ENCODE measurements around the gene ITPR3.

ITPR3 gene

DNA sequence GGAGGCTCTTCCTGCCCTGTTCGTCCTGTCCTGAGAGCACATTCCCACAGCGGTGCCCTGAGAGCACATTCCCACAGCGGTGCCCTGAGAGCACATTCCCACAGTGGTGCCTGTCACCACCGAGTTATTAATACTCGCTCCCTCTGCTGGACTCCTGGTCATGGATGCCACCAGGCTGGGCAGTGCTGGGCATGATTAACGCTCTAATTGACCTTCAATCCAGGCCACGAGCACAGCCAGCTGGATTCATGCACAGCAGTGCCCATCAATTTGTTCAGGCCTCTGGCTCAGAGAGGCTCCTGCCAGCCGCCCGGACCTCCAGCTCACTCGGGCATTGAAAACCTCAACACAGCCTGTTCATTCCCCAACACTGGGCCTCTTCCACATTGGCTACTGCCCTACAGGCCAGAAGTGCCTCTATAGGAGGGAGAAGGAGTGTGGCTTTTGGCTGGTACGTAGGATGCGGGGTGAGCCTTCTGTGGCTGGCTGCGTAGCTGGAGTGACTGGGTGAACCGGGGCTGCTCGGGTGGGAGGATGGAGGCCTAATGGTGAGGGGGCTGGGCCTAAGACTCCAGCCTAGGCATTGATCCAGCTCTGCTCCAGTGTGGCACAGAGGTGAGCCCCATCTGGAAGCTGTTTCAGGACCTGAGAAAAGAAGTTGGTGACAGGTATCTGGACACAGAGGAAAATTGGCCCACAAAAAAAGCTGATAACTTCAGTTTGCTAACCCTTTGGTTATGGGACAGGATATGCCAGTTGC is 116.3 kb downstream of the ITPR3 start:
- DNase-seq (ENCODE audit: low spot score) = no peak

DNA sequence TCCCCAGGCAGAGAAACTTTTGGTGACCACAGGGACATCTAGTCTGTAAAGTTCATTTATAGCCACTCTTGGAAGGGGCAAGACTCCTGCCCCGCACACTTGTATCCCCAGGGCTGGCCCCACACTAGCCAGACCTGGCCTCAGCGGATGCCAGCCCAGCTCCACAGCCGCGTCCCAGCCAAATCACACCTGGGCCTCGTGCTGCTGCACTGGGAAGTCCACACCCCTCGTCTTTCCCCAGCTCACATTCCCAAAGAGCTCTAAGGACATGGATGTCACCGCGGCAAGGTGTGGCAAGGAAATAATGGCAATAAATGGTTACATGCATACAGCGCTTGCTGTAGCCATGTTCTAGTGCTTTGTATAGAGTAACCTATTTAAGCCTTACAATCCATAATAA is 117.0 kb downstream of the ITPR3 start:
- no peak for DNase-seq (ENCODE audit: low spot score)

GRCh38 chr6:33738879-33739278 is 117.8 kb downstream of the ITPR3 start:
- DNase-seq (ENCODE audit: low spot score) = no peak

- DNase-seq (ENCODE audit: low spot score) = no peak
These were observed 118.4 kb downstream of the ITPR3 start for GRCh38 chr6:33739571-33739970.

DNA sequence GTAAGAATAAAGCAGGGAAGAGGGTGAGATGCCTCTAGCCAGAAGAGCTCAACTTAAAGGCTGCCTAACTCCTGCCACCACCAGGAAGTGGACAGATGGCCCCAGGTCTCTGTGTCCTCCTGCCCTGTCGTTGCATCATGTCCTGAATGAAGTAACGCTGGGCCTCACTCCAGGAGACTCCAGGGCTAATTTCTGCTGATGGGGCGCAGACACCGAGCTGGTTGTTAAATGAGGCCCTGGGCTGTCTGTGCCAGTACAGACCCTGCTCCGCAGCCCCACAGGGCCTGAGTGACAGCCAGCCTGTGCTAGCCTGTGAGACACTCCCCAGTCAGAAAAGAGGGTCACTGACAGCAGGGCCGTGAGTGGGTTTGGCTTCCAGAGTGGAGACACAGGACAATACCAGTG is 119.1 kb downstream of the ITPR3 start:
- no peak for DNase-seq (ENCODE audit: low spot score)

DNA sequence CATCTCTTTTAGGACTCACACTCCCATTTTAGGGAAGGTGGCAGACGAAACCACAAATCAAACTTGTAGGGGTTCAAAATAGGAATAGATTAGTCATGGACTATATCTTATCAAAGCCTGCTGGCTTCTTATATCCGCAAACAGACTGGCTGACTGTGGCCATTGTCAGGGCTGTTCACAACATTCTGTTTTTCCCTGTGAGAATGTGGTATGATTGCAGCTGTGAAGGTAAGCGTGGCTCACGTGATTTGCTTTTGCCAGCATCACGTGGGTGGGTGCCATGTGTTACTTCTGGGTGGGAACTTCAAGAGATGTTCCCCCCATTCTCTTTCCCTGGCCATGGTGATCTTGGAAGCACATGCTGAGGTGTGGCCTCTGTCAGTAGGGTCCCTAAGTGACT is 119.7 kb downstream of the ITPR3 start:
- no peak for DNase-seq (ENCODE audit: low spot score)

GRCh38 chr6:33742092-33742491 is 121.0 kb downstream of the ITPR3 start:
- DNase-seq (ENCODE audit: low spot score) = no peak

DNA sequence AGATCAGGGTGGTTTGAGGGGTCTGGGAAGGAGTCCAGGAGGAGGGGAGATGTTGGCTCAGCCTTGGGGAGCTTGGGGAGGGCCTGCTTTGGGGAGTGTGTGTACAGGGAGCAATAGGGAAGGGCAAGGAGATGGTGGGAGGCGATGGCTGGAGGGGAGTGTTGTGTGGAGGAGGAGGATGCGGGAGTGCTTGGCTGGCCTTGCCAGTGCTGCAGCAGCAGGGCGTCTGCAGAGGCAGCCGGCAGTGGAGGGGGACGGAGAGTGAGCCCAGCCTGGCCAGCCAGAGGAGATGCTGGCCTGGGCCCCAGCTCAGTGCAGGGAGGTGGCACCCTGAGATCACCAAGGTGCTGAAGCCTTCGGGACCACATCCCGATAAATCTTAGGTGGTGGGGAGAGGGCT is 121.7 kb downstream of the ITPR3 start:
- DNase-seq (ENCODE audit: low spot score) = no peak

DNA sequence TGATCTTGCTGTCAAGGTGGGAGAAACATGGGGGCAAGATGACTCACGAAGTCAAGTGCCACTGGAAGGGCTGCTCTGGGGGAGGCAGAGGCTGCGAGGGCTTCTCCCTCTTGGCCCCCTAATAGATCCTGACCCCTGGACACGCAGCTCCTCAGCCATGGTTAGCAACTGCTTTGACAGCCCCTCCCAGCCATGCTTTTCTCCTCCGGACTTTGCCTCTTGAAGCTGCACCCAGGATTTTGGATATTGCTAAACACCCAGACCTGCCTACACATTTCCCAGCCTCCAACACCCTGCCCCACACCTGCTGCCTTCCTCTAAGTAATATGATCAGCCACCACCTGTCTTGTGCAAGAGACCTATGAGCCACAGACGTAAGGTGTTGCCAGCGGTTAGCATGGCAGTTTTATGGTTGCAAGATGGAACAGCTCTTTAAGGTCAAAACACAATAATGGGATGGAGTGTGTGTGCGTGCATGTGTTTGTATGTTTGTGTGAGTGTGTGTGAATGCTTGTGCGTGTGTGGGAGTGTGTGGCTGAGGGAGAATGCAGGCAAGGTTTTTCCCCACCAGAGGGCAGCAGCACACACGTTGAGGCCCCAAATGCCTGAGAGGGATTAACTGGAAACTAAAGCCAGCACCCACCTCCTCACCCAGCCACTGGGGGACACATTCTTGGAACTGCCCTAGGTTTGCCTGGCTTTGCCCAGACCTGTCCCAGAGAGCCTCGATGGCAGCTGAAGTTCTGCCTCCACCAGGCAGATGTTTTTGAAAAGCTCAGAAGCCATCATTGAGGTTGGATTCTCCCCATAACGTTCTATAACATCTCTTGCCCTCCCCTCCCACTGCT is 123.1 kb downstream of the ITPR3 start:
- DNase-seq (ENCODE audit: low spot score) = peak; percentile 87

DNA sequence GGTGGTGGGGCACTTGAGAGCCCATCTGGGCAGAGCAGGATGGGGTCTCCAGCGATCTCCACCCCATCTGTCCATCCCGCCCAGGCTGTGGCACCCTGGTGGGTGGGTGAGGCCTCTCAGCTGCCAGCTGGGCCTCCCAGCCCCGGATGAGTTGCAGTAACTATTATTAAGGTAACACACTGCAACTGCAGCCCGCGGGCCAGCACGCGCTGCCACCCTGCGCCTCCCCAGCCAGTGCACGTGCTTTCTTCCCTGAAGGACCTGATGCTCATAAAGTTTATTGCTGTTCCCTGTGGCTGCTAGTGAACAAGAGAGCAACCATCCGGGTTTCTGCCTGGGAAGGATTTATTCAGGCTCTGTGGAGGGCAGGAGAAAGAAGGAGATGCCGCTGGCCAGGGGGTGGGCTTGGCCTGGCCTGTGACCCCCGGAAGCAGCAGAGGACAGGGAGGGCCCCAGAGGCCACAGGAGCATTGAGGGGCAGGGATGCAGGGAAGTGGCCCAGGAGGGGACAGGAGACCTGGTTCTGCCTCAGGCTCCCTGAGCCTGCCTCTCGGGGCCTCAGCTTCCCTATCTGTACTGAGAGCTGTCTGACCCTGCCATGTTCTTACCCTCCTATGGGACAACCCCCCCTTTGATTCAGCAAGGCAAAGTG is 123.9 kb downstream of the ITPR3 start:
- no peak for DNase-seq (ENCODE audit: low spot score)

DNA sequence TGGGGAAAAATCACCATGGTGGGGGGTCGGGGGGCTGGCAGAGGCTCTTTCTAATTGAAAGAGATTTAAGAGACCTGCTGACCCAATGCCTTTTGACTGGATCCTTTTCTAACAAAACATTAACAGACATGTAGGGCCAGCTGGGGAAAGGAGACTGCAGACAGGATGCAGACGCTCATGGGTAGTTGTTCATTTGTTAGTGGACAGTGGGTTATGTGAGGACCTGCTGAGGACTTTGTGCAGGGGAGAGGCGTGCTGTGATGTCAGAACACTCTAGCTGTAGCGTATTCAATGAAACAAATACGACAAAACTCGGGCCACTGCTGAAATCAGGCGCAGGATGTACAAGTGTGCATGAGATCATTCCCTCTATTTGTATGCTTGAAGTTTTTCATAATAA is 124.4 kb downstream of the ITPR3 start:
- no peak for DNase-seq (ENCODE audit: low spot score)
